SK-N-DZ (cell line): Measurements from ENCODE around the gene PSMD14.
A peak's percentile ranks its signal among the peaks of the same experiment; 100 is the strongest.

Experiments used
- DNase-seq: peaks from one replicate; pipeline ENCODE4 v3.0.0-alpha.2; 2015; ENCODE audit warnings: low spot score

PSMD14 gene

GRCh38 chr2:161382747-161383146, 74.5 kb downstream of the PSMD14 start:
- no peak for DNase-seq

GRCh38 chr2:161384864-161385263, 76.6 kb downstream of the PSMD14 start:
- DNase-seq, result no peak

- no peak for DNase-seq
These were observed 78.1 kb downstream of the PSMD14 start for GRCh38 chr2:161386228-161386824.

DNA sequence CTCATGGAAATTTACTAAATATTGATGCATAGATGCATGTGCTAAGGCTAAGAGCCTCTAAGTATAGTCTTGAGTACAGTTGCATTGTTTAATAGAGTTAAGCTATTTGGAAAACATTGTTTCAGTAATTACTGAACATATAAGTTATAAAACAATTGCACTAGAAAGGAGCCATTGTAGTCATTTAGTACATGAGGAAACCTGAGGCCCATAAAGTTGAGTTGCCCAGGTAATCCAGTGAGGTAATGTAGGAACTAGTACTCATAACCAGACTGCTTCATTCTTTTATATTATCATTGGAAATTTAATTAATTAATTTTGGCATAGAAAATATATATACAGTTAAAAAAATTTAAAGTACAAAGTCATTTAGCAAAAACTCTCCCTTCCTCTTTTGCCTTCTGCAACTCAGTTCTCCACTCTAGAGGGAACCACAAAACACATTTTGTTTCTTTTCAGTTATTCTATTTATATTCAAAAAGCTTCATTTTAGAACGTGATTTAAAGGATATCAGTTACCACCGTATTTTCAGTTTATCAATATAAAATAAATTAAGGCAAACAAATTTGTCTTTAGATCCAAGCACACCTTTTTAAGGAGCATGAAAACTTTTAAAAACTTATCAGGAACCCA, 80.0 kb downstream of the PSMD14 start:
- DNase-seq, result no peak

- DNase-seq, result no peak
These were observed 83.7 kb downstream of the PSMD14 start for GRCh38 chr2:161391737-161392506.

DNA sequence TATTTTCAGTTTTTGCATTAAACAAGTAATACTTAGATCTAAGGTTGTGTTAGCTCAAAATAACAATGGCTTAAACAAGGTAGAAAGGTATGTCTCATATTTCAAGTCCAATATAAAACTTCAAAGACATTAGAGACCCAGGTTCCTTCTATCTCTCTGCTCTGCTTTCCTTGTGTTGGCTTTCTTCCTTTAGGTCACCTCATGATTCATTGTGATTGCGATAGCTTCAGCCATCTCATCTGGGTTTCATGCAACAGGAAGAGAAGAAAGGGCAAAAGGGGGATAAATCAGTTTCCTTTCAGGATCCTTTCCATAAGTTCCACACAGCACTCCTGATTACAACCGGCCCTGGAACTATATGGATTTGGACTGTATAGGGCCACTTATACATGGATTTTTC, 91.9 kb downstream of the PSMD14 start:
- no peak for DNase-seq

DNA sequence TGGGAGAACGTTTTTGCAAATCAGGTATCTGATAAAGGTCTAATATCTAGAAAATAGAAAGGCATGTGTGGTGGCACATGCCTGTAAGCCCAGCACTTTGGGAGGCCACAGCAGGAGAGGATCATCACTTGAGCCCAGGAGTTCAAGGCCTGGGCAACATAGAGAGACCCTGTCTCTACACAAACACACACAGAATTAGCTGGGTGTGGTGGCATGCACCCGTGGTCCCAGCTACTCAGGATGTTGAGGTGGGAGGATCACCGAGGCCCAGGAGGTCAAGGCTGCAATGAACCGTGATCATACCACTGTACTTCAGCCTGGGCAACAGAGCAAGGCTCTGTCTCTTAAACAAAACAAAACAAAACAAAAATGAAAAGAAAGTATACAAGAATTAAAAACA, 94.1 kb downstream of the PSMD14 start:
- DNase-seq, result no peak

GRCh38 chr2:161406316-161406715, 98.1 kb downstream of the PSMD14 start:
- no peak for DNase-seq

GRCh38 chr2:161407597-161407996, 99.4 kb downstream of the PSMD14 start:
- DNase-seq, result no peak

DNA sequence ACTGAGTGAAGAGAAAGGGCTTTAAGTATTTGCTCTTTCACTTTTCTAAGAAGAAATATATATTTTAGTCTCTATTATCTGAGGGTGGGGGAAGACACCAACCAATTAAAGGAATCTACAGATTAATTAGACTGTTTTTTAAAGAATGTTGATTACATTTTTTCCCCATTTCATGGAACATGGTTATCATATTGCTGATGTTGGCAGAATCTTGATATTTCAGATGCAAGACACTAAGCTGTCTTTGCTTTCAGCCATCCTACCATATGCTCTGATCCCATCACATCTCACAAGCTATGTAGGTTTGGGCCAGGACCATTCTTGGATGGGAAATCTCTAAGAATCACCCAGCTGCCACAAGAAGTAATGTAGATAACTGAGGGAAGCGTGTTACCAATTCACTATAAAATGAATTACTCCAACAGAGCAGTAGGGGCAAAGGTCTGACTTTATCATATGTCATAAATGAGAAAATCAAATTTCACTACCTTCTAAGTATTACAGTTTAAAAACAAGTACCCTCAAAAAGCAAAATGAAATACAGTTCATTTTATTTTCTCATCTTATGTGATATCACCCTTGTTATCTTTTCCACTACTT, 101.2 kb downstream of the PSMD14 start:
- no peak for DNase-seq

DNA sequence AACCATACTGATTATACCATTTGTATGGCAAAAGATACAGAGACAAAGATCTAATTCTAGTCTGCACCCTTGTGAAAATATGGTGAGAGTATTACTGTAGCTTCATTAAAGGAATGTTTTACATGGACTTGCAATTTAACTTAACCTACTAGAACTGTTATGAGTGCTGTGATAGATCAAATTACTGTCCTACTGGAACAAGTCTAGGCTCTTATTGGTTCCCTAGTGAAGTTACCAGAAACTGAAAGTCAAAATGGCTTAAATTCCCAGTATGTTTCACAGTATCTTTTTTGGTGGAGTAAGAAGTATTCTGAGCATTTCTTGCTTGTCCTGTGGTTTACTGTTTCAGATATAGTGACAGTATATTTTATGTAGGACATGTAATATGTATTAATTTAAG, 104.1 kb downstream of the PSMD14 start:
- no peak for DNase-seq

GRCh38 chr2:161414042-161415033, 106.1 kb downstream of the PSMD14 start:
- peak; percentile 53 for DNase-seq

DNA sequence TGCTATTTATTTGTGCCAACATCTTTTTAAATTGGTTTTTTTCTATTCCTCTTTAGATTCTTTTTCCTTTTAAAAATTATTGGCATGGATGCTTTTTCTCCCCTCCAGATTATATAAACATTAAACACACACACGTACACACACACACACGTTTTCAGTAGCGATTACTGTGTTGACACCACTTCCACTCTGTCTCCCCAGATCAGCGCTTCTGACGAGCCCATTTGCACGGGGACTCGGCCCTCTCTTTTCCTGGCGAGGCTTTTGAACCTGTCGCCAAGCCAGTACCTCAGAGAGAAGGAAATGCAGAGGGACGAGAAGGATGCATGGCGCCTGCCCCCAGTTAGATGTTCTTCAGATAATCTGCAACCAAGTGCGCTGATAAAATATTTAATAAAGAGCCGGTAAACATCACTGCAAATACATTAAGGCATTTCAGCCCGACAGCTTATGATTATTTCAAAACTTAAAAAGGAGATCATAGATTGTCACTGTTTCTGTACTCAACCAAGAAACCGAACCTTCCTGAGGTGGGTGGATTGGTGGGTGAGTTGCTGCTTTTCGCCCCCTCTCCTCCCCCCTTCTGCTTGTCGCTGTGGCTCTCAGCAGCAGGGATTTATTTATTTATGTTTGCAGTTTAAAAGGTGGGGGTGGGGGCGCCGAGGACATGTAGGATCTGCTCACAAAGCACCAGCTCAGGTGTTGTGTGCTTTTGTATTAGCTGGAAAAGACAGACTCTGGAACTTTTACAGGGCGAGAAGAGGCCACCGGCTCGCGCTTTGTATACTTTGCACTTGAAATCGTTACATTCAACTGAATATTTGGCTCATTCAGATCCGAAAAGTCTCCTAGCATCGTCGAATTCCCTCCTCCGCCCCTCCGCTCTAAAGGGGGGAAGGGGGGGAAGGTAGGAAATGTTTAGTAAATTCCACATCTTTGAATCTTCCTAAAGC, 107.1 kb downstream of the PSMD14 start:
- DNase-seq, result no peak

DNA sequence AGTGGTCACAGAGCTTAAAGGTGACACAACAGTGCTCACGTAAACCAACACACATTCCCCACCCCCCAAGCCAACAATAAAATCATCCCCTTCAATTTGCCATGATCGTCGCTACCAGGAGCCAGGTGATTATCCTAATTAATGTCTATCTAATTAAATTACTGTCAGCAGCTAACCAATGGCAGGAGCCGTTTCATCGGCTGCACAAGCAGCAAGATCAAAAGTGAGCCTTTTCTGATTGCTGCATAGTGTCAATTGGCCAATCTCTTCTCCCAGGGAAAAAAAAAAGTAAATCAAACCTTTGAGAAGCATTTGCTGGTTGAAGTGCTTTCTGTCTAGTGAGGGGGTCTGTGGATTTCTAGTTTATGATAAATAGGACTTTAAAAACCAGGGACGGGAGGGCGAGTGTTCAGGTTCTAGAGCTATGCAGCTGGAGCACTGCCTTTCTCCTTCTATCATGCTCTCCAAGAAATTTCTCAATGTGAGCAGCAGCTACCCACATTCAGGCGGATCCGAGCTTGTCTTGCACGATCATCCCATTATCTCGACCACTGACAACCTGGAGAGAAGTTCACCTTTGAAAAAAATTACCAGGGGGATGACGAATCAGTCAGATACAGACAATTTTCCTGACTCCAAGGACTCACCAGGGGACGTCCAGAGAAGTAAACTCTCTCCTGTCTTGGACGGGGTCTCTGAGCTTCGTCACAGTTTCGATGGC, 107.9 kb downstream of the PSMD14 start, which contains the start of gene TBR1:
Gene TBR1 (plus strand): TSS at position 311 of the 721 bp plus-strand sequence. CDS start 114 bp downstream, at position 425.
- DNase-seq, result peak; percentile 45

- no peak for DNase-seq
These were observed 108.6 kb downstream of the PSMD14 start for GRCh38 chr2:161416708-161417437.

- DNase-seq, result no peak
These were observed 109.4 kb downstream of the PSMD14 start for GRCh38 chr2:161417438-161418274.

DNA sequence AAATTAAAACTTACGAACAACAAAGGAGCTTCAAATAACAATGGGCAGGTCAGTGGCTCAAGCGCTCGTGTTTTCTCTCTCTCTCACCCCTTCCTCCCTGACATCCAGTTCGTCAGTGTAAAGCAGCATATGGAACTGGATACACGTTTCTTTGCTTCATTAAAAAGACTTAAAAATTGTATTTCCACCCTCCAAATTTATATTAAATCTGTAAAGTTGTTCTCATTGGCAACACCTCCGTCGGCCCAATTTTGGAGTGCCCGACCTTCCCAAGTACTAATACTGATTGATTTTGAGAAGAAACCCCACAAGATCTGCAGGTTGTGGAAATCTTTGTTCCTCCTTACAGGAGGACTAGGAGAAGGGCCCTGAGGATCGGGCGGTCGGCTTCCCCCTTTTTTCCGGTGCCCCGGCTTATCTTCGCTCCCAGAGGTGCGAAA, 110.1 kb downstream of the PSMD14 start:
- DNase-seq, result no peak
